GM19438 (cell line): Measurements from ENCODE around the gene ZFYVE1.
"Not testable (repeated sequence)": the region's sequence is repeated elsewhere in the genome, so short reads cannot be mapped to it uniquely, and the experiment has no call there.

Experiments used
- ATAC-seq: cut with Tn5 transposase; IDR thresholded peaks from one replicate; pipeline ENCODE4 v1.9.1; 2021; ENCODE audit warnings: low read depth; ENCODE audit not compliant: unreplicated experiment

ZFYVE1 gene

GRCh38 chr14:72961579-72962335 lies 65.1 kb downstream of the ZFYVE1 start:
- ATAC-seq: no peak

DNA sequence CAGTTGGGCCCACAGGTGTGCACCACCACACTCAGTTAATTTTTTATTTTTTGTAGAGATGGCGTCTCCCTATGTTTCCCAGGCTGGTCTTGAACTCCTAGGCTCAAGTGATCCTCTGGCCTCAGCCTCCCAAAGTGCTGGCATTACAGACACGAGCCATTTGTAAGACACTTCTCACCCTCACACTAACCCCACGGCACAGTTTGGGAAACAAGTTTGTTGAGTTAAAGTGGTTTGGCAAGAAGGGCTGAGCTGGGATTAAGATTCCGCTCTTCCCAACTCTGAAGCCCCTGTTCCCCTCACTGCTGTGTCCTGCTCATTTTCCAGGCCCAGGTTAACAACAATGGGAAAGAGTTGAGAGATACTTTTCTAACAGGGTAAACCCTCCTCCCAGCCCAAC lies 65.9 kb downstream of the ZFYVE1 start:
- not testable (repeated sequence) for ATAC-seq

GRCh38 chr14:72958548-72958947 lies 68.4 kb downstream of the ZFYVE1 start:
- no peak for ATAC-seq

GRCh38 chr14:72957213-72957612 lies 69.7 kb downstream of the ZFYVE1 start:
- no peak for ATAC-seq

GRCh38 chr14:72956741-72957140 lies 70.2 kb downstream of the ZFYVE1 start:
- ATAC-seq: not testable (repeated sequence)

GRCh38 chr14:72952171-72952570 lies 74.7 kb downstream of the ZFYVE1 start:
- no peak for ATAC-seq

DNA sequence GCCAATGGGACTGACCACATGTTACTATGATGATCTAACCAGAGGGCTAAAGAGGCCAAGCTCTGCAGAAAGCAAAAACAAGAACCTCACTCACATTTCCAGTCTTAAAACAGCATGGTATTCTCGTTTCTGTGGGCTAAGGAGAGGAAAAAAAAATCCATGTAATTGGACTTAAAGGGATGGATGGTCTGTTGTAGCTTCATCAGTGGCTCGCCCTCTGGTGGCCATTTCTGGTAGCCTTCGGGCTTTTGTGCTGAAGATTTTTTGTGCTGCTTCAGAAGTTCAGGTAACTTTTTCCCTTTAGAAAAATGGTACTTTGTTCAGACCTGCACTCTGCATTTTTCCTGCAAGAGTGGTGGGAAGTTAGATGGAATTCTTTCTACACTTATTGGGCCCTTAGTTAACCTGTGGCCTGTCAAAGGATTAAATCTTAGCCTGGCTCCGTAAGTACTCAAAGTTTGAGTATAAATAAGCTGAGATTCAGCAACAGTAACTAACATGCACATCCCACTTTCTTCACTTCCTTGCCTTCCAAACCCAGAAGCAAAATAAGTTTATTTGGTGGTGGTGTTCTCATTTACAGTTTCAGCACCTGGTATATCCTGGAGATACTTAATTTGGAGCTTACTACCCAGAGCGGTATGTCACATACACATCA lies 78.3 kb downstream of the ZFYVE1 start:
- ATAC-seq: no peak

DNA sequence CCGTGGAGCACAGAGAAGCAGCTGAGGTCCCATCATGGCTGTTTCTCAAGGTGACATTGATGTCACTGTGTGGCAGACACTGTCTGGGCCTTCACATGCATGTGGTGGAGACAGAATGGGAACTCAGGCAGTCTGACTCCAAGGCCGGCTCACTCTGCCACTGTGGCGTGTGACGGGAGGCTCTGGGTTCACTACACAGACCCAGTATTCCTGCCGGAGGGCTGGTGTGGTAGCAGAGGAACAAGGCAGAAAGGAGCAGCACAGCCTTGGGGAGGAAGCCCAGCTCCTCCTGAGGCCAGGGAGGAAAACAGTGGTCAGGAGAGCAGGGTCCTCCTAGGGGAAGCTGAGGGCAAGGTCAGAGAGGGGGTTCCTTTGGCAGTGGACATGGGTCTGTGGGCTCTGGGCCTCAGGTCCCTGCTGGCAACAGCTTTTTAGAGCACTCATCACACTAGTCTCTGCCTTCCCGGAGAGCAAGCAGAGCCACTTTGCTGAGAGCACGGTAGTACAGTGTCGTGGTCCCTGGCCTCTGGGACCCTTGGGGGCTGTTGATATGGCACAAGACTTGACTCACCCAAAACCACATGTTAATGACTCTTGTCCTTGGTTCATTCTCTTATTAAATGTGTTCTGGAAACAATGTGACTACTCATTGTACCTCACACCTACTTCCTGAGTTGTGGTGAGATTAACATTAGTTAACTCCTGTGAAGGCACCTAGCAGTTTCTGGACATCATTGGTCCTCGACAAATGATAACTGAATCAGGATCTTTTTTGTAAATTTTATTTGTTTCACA lies 79.3 kb downstream of the ZFYVE1 start:
- no peak for ATAC-seq

DNA sequence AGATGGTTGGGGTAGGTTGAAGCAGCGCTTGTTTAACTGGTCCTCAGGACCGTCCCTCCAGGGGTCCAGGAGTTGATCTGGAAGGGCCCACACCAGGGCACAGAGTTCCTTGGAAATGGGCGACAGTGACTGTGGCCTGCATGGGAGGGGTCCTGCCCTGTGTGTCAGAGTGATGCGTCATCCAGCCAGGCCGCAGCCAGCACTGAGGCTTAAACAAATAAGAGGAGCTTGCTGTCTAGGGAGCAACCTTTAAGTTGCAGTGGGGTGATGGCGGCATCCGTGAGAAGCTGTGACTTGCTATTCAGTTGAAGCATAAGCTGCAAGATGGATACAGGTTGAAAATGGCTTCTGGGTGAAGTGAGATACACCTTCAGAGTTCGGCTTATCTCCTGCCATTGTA lies 80.4 kb downstream of the ZFYVE1 start:
- ATAC-seq: no peak

DNA sequence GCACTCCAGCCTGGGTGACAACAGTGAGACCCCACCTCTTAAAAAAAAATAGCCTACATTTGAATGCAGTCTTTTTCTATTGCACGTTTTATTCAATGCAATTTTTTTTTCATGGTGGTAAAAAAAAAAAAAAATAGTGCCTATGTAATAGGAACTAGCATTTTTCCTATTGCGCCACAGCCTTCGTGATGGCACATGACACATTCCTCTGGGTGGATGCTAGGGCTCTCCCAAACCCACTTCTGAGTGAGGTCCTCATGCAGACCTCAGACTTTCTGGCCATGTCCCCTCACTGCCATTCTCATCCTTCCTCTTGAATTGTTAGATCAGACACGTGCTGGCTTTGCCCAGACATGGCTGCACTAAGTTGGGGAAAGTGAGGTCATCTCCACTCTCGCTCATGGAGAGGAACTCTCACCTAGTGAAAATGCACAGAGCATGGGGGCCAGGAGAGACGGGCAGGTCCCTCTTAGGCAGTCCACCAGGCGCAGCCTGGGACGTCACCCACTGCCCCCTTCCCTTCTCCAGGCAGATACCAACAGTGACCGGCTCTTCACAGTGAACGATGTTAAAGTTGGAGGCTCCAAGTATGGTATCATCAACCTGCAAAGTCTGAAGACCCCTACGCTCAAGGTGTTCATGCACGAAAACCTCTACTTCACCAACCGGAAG lies 81.4 kb downstream of the ZFYVE1 start:
- no peak for ATAC-seq

DNA sequence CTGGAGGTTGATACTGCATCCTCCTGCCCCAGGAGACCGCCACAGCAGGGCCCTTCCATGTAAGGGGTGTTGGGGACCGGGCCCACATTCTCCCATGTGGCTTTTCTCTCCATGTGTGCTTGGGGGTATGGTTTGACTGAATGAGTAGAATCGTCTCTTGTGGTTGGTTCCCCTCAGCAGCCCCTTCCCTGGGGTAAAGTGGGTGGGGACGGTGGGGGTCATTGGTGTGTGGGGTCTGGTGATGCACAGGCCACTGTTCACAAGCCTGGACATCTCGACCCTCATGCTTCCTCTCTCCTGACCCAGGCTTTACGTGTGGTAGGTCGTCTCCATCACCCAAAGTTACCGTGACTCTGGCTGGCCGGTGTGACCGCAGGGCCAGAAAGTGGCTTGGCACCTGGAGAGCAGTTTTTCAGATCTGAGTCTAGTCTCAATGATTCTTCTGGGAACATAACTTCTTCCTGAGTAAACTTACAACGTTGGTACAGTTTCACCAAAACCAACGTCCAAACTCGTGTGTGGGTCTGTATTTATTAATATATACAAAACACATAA lies 83.0 kb downstream of the ZFYVE1 start:
- ATAC-seq: no peak

- no peak for ATAC-seq
Measured at GRCh38 chr14:72942934-72943333, 84.0 kb downstream of the ZFYVE1 start.

- no peak for ATAC-seq
Measured at GRCh38 chr14:72941286-72941985, 85.5 kb downstream of the ZFYVE1 start.

DNA sequence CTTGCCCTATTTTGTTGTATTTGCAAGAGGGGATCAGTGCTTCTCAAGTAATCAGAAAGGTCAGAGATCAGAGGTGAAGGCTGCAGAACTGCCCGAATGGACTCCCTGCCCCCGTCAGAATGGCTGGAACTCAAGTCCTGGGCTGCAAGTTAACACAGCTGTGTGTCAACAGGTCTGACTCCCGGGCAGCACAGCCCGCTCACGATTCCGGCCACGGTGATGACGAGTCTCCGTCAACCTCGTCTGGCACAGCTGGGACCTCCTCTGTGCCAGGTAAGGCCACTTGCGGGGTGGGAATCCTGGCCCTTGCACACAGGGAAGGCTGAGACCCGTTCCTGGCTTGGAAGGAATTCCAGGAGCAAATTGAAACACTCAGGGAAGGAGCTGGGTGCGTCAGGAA lies 87.3 kb downstream of the ZFYVE1 start:
- ATAC-seq: no peak

DNA sequence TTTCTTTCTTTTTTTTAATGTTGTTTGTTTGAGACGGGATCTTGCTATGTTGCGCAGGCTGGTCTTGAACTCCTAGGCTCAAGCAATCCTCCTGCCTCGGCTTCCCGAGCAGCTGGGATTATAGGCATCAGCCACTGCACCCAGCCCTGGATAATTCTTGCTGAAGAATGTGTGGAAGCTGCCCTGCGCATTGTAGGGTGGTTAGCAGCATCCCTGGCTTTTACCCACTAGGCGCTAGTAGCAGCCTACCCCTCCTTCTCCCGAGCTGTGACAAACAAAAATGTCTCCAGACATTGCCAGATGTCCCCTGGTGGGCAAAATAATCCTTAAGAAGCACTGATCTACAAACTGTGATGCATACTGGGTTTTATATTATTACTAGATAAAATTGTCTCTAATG lies 94.0 kb downstream of the ZFYVE1 start:
- ATAC-seq: no peak

GRCh38 chr14:72929316-72930080 lies 97.4 kb downstream of the ZFYVE1 start:
- no peak for ATAC-seq

- no peak for ATAC-seq
Measured at GRCh38 chr14:72928872-72929271, 98.0 kb downstream of the ZFYVE1 start.

DNA sequence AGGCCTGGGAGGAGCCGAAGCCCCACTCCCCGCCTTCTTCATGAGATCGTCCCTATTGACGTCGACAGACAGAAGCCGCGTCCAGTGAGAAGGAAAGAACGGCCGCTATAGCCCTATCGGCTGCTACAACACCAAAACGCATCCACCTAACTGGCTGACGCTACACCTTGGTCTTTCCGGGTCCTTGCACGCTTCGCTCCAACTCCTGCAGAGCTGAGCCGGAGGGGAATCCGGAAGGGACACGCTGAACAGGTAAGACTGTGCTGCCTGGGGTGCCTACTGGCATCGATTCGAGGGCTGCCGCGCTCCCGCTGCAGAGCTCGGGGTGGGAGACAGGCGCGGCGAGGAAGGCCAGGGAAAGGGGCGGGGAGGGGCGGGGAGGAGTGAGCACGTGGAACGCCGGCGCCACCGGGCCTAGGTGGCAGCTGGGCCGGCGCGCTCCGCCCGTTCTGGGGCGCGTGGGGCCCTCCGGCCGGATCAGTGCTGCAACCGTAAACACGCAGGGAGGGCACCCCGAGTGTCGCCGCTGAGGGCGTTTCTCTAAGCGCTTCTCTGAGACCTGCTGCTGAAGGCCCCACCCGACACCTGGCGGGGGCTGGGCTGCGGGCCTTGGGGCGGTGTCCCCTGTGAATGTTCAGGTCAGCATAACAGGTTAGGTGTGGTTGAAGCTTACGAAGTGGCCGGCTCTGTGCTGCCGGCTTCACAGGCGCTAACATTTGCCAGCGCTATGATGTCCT lies 100.4 kb downstream of the ZFYVE1 start, which contains the start of gene DCAF4:
Gene DCAF4 (plus strand): TSS at position 173 of the 737 bp plus-strand sequence. CDS start 11,515 bp downstream, outside the sequence.
- peak; percentile 98 for ATAC-seq
